ENCODE results near the gene C2orf68. TPM values are rescaled to one million over a fixed set of nuclear protein-coding genes. Genes with fewer than 3 reads are reported as not detected.
A peak's percentile ranks its signal among the peaks of the same experiment; 100 is the strongest.

The C2orf68 gene
- total and polyA plus RNA-seq, 12 donors, result 14.2 to 47.0 (median 33.7) TPM

GRCh38 chr2:85644909-85645308 lies 33.0 kb upstream of the C2orf68 start:
- no peak for TF ChIP-seq CTCF (IDR thresholded peaks at IDR 0.05)
- Histone ChIP-seq H3K9me3 (no peaks in the 10 kb centered on the region), H3K36me3 (peaks cover 3 to 100% (median 74%) of the 10 kb centered on the region in 9 donors), H3K4me3 (no peak overlapping the region), H3K27ac (no peak overlapping the region), H3K27me3 (no peaks in the 10 kb centered on the region), H3K4me1 (peaks cover 0 to 17% (median 12%) of the 10 kb centered on the region in 9 donors)
- 94 to 95% methylated on average over 8 of the region's 8 CpGs for WGBS, 2 donors
- intact Hi-C loops (cut with DNase I), result loop anchor here in 6 of 10 donors (5.0 to 10.0 kb wide), 4 partner anchors 60 to 170 kb away; no protein-coding TSS in a partner anchor
- DNase-seq (no peak), ATAC-seq (no peak)

DNA sequence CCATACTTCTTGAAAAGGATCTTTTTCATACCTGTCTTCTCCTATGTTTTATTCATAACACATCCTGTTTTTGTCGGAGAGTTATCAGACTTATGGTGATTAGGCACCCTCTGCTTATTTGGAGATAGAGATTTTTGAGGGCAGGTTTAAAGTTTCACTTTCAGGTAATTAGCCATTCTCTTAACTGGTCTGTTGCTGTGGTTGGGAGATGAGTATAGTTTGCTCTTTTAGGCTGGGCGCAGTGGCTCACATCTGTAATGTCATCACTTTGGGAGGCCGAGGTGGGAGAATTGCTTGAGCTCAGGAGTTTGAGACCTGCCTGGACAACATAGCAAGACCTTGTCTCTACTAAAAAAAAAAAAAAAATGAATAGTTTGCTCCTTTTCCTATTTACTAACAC lies 30.9 kb upstream of the C2orf68 start:
- ATAC-seq (no peak), DNase-seq (no peak)
- Histone ChIP-seq H3K4me3 (no peak overlapping the region), H3K9me3 (no peaks in the 10 kb centered on the region), H3K27me3 (no peaks in the 10 kb centered on the region), H3K4me1 (peaks cover 0 to 1% (median 0%) of the 10 kb centered on the region in 9 donors), H3K36me3 (peaks cover 3 to 100% (median 84%) of the 10 kb centered on the region in 9 donors), H3K27ac (no peak overlapping the region)
- TF ChIP-seq CTCF (IDR thresholded peaks at IDR 0.05), result no peak
- WGBS, 2 donors, result 78 to 90% methylated on average over 3 of the region's 3 CpGs
- intact Hi-C loops (cut with DNase I), result loop anchor here in 2 of 10 donors (10.0 kb wide), 2 partner anchors 62 to 172 kb away; no protein-coding TSS in a partner anchor

DNA sequence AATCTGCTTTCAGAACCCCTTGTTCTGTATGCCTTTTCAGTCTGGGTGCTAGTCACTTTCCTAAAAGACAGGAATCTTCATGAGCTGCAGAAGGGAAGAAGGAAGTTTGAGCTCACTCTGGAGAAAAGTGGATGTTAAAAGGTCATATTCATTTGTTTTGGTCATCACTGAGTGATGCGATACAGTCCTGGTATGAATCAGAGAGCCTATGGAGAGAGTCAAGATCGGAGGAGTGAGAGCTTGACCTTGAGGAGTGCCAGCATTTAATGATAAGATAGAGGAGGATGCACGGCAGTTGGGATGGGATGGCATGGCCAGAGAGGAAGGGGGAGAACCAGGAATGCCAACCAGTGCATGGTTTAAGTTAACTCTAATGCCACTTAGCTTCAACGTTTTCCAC lies 23.8 kb upstream of the C2orf68 start:
- Histone ChIP-seq H3K4me1 (peaks cover 0 to 14% (median 0%) of the 10 kb centered on the region in 9 donors), H3K36me3 (peaks cover 3 to 100% (median 70%) of the 10 kb centered on the region in 9 donors), H3K4me3 (no peak overlapping the region), H3K27ac (peak overlapping the region in 1 of 10 donors; percentile 4), H3K27me3 (no peaks in the 10 kb centered on the region), H3K9me3 (no peaks in the 10 kb centered on the region)
- ATAC-seq (peak in 3 of 8 donors; percentile 42 to 60 (median 59)), DNase-seq (no peak)
- WGBS, 2 donors, result 30 to 42% methylated on average over 4 of the region's 4 CpGs
- no peak for TF ChIP-seq CTCF (IDR thresholded peaks at IDR 0.05)
- intact Hi-C loops (cut with DNase I), result loop anchor here in 7 of 10 donors (2.0 to 10.0 kb wide), 5 partner anchors 71 to 439 kb away; no protein-coding TSS in a partner anchor

- WGBS, 2 donors, result 92 to 93% methylated on average over 8 of the region's 8 CpGs
- H3K36me3 ChIP-seq, result peaks cover 3 to 100% (median 64%) of the 10 kb centered on the region in 9 donors
- H3K4me3 ChIP-seq, result no peak overlapping the region
- DNase-seq (no peak), ATAC-seq (no peak)
- H3K9me3 ChIP-seq, result no peaks in the 10 kb centered on the region
- H3K4me1 ChIP-seq, result peaks cover 0 to 14% (median 0%) of the 10 kb centered on the region in 9 donors
- H3K27ac ChIP-seq, result peak overlapping the region in 1 of 10 donors; percentile 4
- no peaks in the 10 kb centered on the region for H3K27me3 ChIP-seq
- no peak for TF ChIP-seq CTCF (IDR thresholded peaks at IDR 0.05)
- intact Hi-C loops (cut with DNase I), result loop anchor here in 6 of 10 donors (5.0 to 10.0 kb wide), 3 partner anchors 72 to 440 kb away; no protein-coding TSS in a partner anchor
These were observed 23.1 kb upstream of the C2orf68 start for GRCh38 chr2:85635011-85635410.
